IgD-negative memory B cell (primary cell): ENCODE measurements around the gene MYO1E. TPM values are rescaled to one million over a fixed set of nuclear protein-coding genes. Genes with fewer than 3 reads are reported as not detected.
A peak's percentile ranks its signal among the peaks of the same experiment; 100 is the strongest.
"Not testable (repeated sequence)": the region's sequence is repeated elsewhere in the genome, so short reads cannot be mapped to it uniquely, and the experiment has no call there.

Experiments
- H3K27ac Mint-ChIP-seq, 3 donors: one replicate each; pipeline ENCODE4 v1.8.0; 2020 to 2022; ENCODE audit warnings: mild to moderate bottlenecking in 3 of 3, mixed read lengths in 3 of 3, moderate library complexity in 1 of 3
- H3K27me3 Mint-ChIP-seq: one replicate; pipeline ENCODE4 v1.8.0; 2021; ENCODE audit warnings: mixed read lengths
- H3K36me3 Mint-ChIP-seq: one replicate; pipeline ENCODE4 v1.8.0; 2020; ENCODE audit warnings: mild to moderate bottlenecking, mixed read lengths
- H3K4me1 Mint-ChIP-seq, 3 donors: one replicate each; pipeline ENCODE4 v1.8.0; 2020 to 2022; ENCODE audit warnings: mixed read lengths in 3 of 3, mild to moderate bottlenecking in 1 of 3
- H3K4me3 Mint-ChIP-seq, 4 donors: one replicate each; pipeline ENCODE4 v1.8.0; 2020 to 2022; ENCODE audit warnings: mild to moderate bottlenecking in 4 of 4, mixed read lengths in 4 of 4, moderate library complexity in 3 of 4
- H3K9me3 Mint-ChIP-seq, 3 donors: one replicate each; pipeline ENCODE4 v1.8.0; 2020 to 2021; ENCODE audit warnings: mixed read lengths in 3 of 3, mild to moderate bottlenecking in 1 of 3
- polyA plus RNA-seq: library from polyadenylated mRNA; unstranded; fragments of 300-500 nt; fragmentation: Illumina TruSeq; gene quantifications from one replicate; pipeline ENCODE4 v1.2.3, GENCODE V29; 2021

The MYO1E gene
- polyA plus RNA-seq, 1 donor from 2014 or later, result 27.4 TPM

DNA sequence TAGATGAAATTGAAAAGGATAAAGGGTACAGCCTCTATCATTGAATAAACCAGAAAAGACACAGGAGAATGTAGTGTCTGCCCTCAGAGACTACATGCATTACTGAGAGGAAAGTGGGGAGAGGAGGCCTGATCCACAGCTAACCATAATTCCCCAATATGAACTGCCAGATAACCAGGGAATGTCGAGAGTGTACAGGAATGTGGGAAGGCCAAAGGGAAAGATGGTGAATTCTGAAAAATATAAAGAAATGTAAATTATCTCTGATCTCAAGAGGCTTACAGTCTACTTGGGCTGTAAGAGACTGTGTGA lies 22.3 kb downstream of the MYO1E start:
- Mint-ChIP-seq H3K4me1 (peaks cover 44 to 49% (median 45%) of the 10 kb centered on the region in 3 donors), H3K27ac (peak overlapping the region in 1 of 3 donors; percentile 21), H3K36me3 (no peaks in the 10 kb centered on the region), H3K4me3 (peak overlapping the region in 1 of 4 donors; percentile 43), H3K27me3 (no peaks in the 10 kb centered on the region), H3K9me3 (no peaks in the 10 kb centered on the region)

DNA sequence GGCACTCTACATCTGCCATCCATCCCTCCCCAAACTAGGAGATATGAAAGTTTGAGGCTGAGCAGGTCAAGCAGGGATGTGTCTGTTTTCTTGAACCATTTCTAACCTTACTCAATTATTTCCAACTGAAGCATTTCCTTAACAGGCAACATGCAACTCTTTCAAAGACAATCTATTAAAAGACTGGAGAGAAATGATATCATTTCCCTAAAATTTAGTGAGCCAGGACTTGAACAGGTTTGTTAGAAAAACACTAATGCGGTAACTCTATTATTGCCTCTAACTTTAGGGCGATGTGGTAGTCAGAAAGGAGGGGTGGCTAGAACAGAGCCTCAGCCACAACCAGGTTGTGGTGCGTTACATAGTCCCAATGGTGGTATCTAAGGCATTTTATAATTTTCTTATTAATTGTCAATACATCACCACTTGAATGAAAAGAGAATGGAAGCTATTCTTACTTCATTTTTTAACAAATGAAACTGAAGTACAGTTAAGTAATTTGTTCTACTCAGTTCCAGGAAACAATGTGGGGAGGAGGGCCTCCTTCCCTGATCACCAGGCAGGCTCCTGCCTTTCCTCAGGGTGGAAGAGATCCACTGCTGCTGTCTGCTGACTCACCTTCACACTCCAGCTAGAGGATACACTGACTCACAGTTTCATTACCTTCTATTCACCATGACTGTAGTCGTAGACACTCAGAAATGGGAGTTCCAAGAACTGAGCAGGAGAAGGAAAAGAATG lies 22.8 kb downstream of the MYO1E start:
- H3K4me3 Mint-ChIP-seq, result peak overlapping the region in 1 of 4 donors; percentile 43
- peak overlapping the region in 1 of 3 donors; percentile 21 for H3K27ac Mint-ChIP-seq
- H3K36me3 Mint-ChIP-seq, result no peaks in the 10 kb centered on the region
- H3K4me1 Mint-ChIP-seq, result peaks cover 42 to 44% (median 43%) of the 10 kb centered on the region in 3 donors
- no peaks in the 10 kb centered on the region for H3K9me3 Mint-ChIP-seq
- no peaks in the 10 kb centered on the region for H3K27me3 Mint-ChIP-seq

DNA sequence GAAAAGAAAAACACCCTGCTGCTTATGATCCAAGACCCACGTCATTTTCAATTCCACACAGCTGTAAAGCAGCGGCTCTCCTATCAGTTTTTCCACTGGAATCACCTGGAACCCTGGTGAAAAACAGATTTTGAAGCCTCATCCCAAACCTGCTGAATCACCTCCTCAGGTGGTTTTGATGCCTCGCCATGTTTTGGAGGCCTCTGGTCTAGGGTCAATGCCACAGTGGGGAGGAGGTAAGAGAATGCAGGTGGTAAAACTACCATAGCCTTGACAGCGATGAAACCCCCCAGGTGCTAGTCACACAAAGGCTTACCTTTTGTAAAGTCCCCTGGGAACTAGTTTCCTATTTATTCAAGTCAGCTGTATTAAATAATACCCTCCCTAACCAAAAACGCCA lies 24.8 kb downstream of the MYO1E start:
- Mint-ChIP-seq H3K4me3 (no peak overlapping the region), H3K9me3 (no peaks in the 10 kb centered on the region), H3K27me3 (no peaks in the 10 kb centered on the region), H3K36me3 (no peaks in the 10 kb centered on the region), H3K27ac (no peak overlapping the region), H3K4me1 (peaks cover 33 to 40% (median 35%) of the 10 kb centered on the region in 3 donors)

DNA sequence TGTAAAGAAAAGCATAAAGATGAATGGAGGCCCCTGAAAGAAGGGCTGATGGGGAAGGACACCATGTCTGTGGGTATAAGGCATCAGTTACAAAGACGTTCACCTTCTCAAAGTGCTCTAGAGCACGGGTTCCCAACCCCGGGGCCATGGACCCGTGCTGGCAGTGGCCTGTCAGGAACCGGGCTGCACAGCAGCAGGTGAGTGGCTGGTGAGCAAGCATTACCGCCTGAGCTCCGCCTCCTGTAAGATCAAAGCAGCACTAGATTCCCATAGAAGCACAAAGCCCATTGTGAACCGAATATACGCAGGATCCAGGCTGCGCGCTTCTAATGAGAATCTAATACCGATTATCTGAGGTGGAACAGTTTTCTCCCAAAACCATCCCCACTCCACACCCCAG lies 25.7 kb downstream of the MYO1E start:
- peaks cover 26 to 40% (median 31%) of the 10 kb centered on the region in 3 donors for H3K4me1 Mint-ChIP-seq
- no peaks in the 10 kb centered on the region for H3K36me3 Mint-ChIP-seq
- peaks cover 0 to 8% (median 0%) of the 10 kb centered on the region in 3 donors for H3K9me3 Mint-ChIP-seq
- no peak overlapping the region for H3K4me3 Mint-ChIP-seq
- H3K27me3 Mint-ChIP-seq, result no peaks in the 10 kb centered on the region
- peak overlapping the region in 1 of 3 donors; percentile 8 for H3K27ac Mint-ChIP-seq

DNA sequence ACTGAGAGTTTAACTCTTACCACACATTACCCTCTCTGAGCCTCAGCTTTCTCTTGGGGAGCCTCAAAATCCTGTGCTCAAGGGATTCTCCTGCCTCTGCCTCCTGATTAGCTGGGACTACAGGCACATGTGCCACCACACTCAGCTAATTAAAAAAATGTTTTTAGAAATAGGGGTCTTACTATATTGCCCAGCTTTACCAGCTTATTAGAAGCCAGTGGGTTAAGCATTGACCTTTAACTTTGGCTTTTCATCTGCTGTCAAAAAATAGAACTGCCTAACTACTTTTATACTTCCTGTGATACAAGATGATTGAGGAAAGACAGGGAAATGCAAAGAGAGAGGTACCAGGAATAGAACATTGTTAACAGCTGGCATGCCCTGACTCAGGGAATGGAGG lies 27.3 kb downstream of the MYO1E start:
- H3K4me1 Mint-ChIP-seq, result peaks cover 17 to 37% (median 23%) of the 10 kb centered on the region in 3 donors
- peak overlapping the region in 1 of 3 donors; percentile 14 for H3K27ac Mint-ChIP-seq
- no peaks in the 10 kb centered on the region for H3K36me3 Mint-ChIP-seq
- H3K9me3 Mint-ChIP-seq, result peaks cover 0 to 10% (median 0%) of the 10 kb centered on the region in 3 donors
- H3K27me3 Mint-ChIP-seq, result no peaks in the 10 kb centered on the region
- peak overlapping the region in 1 of 4 donors; percentile 4 for H3K4me3 Mint-ChIP-seq

DNA sequence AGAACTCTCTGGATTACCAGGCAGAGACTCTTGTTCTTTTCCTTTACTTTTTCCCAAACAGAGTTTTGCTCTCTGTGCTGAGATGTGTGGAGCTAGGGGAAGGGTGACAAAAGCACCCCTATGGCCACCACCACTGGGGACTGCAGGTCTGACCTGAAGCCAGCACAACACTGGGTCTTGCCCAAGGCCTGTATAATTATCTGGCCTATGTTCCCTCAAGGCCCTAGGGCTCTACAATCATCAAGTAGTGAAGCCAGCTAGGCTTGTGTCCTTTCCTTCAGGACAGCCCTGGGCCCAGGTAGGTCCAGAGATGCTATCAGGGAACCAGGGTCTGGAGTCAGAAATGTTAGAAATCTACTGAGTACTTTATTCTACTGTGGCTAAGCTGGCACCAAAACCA lies 28.4 kb downstream of the MYO1E start:
- H3K27me3 Mint-ChIP-seq, result no peaks in the 10 kb centered on the region
- peaks cover 2% of the 10 kb centered on the region for H3K36me3 Mint-ChIP-seq
- peaks cover 10 to 31% (median 14%) of the 10 kb centered on the region in 3 donors for H3K4me1 Mint-ChIP-seq
- peak overlapping the region in 1 of 3 donors; percentile 14 for H3K27ac Mint-ChIP-seq
- peaks cover 0 to 10% (median 0%) of the 10 kb centered on the region in 3 donors for H3K9me3 Mint-ChIP-seq
- no peak overlapping the region for H3K4me3 Mint-ChIP-seq

DNA sequence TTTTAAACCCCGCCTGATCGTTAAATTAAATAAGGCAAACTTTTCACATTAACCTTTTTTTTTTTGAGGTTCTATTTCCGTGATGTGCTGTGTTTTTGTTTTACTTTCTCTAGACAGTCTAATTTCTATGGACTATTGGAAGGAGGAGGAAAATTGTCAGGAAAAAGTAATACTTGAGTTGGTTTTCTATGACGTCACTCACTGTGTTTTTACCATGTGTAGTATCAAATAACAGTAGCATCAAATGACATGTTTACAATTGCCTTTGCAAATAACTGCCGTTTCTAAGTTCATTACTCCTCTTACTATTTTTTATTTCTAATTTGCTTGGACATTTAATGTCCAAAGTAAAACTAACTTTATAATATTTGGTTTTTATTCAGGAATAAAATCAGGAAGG lies 32.3 kb downstream of the MYO1E start:
- H3K4me1 Mint-ChIP-seq, result peaks cover 10 to 35% (median 12%) of the 10 kb centered on the region in 3 donors
- no peak overlapping the region for H3K27ac Mint-ChIP-seq
- no peak overlapping the region for H3K4me3 Mint-ChIP-seq
- no peaks in the 10 kb centered on the region for H3K27me3 Mint-ChIP-seq
- H3K9me3 Mint-ChIP-seq, result peaks cover 0 to 10% (median 0%) of the 10 kb centered on the region in 3 donors
- H3K36me3 Mint-ChIP-seq, result peaks cover 6% of the 10 kb centered on the region

DNA sequence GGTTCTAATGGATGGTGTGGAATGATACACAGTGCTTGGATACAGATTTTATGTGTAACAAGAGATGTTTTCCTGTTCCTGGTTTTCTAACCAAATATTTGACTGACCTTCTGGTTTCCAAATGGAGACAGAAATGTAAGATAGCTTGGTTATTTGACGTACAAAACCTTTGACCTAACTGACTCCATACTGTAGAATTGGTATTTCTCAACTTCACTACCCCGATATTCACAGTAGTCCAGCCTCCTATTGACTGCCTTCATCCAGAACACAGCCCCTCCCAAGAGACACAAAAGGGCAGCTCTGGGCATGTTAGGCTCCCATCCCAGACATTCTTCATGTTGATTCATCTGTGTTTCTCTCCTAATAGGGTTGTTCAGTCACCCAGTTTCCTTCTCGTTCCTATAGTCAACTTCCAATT lies 33.4 kb downstream of the MYO1E start:
- H3K4me1 Mint-ChIP-seq, result peaks cover 12 to 36% (median 15%) of the 10 kb centered on the region in 3 donors
- no peak overlapping the region for H3K4me3 Mint-ChIP-seq
- H3K27me3 Mint-ChIP-seq, result no peaks in the 10 kb centered on the region
- no peak overlapping the region for H3K27ac Mint-ChIP-seq
- peaks cover 0 to 10% (median 0%) of the 10 kb centered on the region in 3 donors for H3K9me3 Mint-ChIP-seq
- H3K36me3 Mint-ChIP-seq, result peaks cover 6% of the 10 kb centered on the region

DNA sequence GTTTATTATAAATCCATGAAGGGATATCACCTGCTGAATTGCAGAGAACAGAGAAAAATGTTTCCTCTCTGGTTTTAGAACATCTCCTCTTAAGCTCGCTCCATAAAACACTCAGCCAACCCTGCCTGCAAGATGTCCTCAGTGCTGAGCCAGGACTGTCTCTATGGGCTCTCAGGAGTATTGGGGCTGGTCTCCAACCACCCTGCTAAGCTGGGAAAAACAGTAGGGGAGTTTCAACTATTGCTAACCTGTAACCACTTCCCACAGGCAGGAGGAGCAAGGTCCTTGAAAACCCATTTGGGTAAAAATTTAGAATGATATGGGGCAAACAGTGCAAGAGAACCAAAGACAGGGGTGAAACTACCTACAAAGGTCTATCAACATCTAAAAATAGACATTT lies 34.3 kb downstream of the MYO1E start:
- Mint-ChIP-seq H3K36me3 (peaks cover 6% of the 10 kb centered on the region), H3K27ac (no peak overlapping the region), H3K4me1 (peaks cover 18 to 41% (median 20%) of the 10 kb centered on the region in 3 donors), H3K27me3 (no peaks in the 10 kb centered on the region), H3K4me3 (no peak overlapping the region), H3K9me3 (peaks cover 0 to 10% (median 0%) of the 10 kb centered on the region in 3 donors)

DNA sequence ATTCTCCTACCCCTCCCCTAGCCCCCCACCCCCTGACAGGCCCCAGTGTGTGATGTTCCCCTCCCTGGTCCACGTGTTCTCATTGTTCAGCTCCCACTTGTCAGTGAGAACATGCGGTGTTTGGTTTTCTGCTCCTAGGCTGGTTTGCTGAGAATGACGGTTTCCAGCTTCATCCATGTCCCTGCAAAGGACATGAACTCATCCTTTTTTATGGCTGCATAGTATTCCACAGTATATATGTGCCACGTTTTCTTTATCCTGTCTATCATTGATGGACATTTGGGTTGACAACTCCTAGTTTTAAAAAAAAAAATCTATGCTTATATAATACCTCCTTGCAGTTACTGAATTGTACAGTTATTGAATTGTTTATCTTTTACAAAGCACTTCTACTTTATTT lies 35.9 kb downstream of the MYO1E start:
- H3K27ac Mint-ChIP-seq, result not testable (repeated sequence)

DNA sequence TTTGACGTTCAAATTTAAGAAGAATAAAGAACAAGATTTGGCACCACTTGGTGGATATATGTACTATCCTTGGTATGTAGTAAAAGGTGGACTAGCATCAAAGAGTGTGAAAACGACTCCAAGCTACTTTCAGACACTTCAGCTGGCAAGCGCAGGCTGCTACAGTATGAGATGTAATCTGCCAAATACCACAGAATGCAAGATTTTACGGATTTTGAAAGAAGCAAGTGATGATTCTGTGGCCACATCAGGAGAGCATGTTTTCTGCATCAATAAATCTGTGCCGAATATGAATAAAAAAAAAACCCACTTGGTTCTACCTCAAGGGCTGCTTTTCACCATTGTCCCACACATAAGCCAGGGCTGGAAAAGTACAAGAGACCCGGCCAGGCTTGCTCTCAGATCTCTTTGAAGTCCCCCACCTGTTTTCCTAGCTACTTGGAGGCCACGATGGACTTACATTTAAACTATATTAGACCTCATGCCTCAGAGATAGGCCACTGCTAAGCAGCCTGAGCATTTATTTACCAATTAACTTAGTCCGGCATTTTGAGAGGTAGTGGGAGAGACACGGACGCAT lies 37.4 kb downstream of the MYO1E start:
- Mint-ChIP-seq H3K4me1 (peaks cover 32 to 42% (median 33%) of the 10 kb centered on the region in 3 donors), H3K27me3 (no peaks in the 10 kb centered on the region), H3K36me3 (peaks cover 6% of the 10 kb centered on the region), H3K27ac (peak overlapping the region in 2 of 3 donors; percentile 13 to 33), H3K4me3 (peak overlapping the region in 1 of 4 donors; percentile 82), H3K9me3 (no peaks in the 10 kb centered on the region)

More for the DNA sequence above, 35.9 kb downstream of the MYO1E start:
- H3K4me3 Mint-ChIP-seq, H3K27me3 Mint-ChIP-seq, H3K9me3 Mint-ChIP-seq, H3K36me3 Mint-ChIP-seq: not testable (repeated sequence)
- peaks cover 21 to 37% (median 24%) of the 10 kb centered on the region in 3 donors for H3K4me1 Mint-ChIP-seq

DNA sequence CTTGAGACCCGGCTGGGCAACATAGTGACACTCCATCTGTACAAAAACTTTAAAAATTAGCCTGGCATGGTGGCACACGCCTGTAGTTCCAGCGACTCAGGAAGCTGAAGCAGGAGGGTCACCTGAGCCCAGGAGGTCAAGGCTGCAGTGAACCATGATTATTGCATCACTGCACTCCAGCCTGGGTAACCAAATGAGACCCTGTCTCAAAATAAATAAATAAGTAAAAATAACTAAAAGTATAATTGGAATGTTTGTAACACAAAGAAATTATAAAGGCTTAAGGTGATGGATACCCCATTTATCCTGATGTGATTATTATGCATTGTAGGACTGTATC lies 38.6 kb downstream of the MYO1E start:
- H3K36me3 Mint-ChIP-seq, result peaks cover 4% of the 10 kb centered on the region
- H3K27me3 Mint-ChIP-seq, result no peaks in the 10 kb centered on the region
- no peak overlapping the region for H3K27ac Mint-ChIP-seq
- H3K9me3 Mint-ChIP-seq, result no peaks in the 10 kb centered on the region
- no peak overlapping the region for H3K4me3 Mint-ChIP-seq
- peaks cover 34 to 46% (median 44%) of the 10 kb centered on the region in 3 donors for H3K4me1 Mint-ChIP-seq

DNA sequence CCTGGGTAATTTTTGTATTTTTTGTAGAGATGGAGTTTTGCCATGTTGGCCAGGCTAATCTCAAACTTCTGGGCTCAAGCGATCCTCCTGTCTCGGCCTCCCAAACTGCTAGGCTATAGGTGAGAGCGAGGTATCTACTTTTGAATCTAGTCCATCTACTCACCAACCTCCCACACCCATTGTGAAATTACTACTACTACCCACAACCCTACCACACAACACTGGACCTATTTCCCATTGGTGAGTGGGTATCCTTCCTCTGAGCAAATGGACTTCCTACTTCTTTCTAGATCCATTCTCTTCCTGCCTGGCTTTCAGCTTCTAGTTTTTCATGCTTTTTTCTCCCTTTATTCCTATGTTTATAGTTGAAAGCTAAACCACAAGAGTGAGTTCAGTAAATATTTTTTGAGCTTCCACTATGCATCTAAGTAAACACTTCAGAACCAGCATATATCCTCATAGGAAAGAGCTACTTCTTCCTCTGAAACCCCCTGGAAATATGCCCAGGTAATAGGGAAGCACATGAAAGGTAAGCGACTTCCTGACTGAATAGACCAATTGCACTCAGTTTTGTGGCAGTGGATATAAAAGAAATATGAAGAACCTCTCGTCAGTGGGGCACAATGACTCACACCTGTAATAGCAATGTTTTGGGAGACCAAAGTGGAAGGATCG lies 39.1 kb downstream of the MYO1E start:
- Mint-ChIP-seq H3K4me3 (peak overlapping the region in 2 of 4 donors; percentile 41 to 76), H3K9me3 (no peaks in the 10 kb centered on the region), H3K4me1 (peaks cover 39 to 51% (median 47%) of the 10 kb centered on the region in 3 donors), H3K27ac (peak overlapping the region in 2 of 3 donors; percentile 67 to 75), H3K27me3 (no peaks in the 10 kb centered on the region), H3K36me3 (peaks cover 4% of the 10 kb centered on the region)

DNA sequence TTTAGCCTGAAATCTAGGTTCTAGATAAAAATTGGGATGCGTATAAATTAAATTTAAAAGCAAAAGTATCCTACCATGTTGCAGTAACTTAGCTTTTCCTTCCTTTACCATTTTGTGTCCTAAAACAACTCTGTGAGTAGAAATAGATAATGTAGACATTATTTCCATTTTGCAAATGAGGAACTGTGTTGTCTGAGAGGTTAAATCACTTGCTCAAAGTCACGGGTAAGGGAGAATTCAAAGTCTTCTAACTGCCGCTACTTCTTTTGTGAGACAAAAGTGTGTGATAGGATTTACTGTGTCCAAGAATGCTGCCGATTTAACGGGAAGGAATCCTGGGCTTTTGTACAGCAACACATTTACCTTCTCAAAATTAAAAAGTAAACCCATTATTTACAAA lies 40.7 kb downstream of the MYO1E start:
- Mint-ChIP-seq H3K9me3 (no peaks in the 10 kb centered on the region), H3K27me3 (peaks cover 4% of the 10 kb centered on the region), H3K4me1 (peaks cover 44 to 60% (median 59%) of the 10 kb centered on the region in 3 donors), H3K4me3 (peak overlapping the region in 3 of 4 donors; percentile 36 to 81 (median 69)), H3K36me3 (peaks cover 2% of the 10 kb centered on the region), H3K27ac (peak overlapping the region in 2 of 3 donors; percentile 43 to 81)

DNA sequence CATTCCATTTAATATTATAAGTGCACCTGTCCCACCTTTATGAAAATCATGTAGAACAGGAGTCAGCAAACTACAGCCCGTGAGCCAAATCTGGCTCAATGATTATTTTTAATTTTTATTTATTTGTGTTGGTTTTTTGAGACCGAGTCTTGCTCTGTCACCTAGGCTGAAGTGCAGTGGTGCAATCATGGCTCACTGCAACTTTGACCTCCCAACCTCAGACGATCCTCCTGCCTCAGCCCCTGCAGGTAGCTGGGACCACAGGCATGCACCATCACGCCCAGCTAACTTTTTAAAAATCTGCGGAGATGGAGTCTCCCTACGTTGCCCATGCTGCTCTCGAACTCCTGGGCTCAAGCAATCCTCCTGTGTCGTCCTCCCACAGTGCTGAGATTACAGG lies 42.0 kb downstream of the MYO1E start:
- Mint-ChIP-seq H3K27me3 (peaks cover 4% of the 10 kb centered on the region), H3K4me1 (peaks cover 45 to 66% (median 65%) of the 10 kb centered on the region in 3 donors), H3K9me3 (no peaks in the 10 kb centered on the region), H3K27ac (peak overlapping the region in 1 of 3 donors; percentile 12), H3K36me3 (no peaks in the 10 kb centered on the region), H3K4me3 (peak overlapping the region in 2 of 4 donors; percentile 36 to 81)
